Heart left ventricle (tissue), 16 donors: ENCODE results near the gene FKBP1A. TPM values are rescaled to one million over a fixed set of nuclear protein-coding genes. Genes with fewer than 3 reads are reported as not detected.
A peak's percentile ranks its signal among the peaks of the same experiment; 100 is the strongest.

Source experiments
- ATAC-seq, 4 donors: fragments of 200-7000 bp; cut with Tn5 transposase; one replicate each; pipeline ENCODE4 v1.9.1; 2020 to 2022; ENCODE audit warnings: moderate library complexity in 4 of 4, mild to moderate bottlenecking in 3 of 4, moderate number of reproducible peaks in 1 of 4
- DNase-seq, 5 donors: peaks; one replicate each; pipeline ENCODE4 v3.0.0-alpha.2; 2020
- H3K27ac ChIP-seq, 12 donors: fragments of 200-600 bp; sonication (generic) in 4 of 12; one replicate each; pipeline versions ENCODE4 v1.5.0 to v1.8.0; 2016 to 2022; ENCODE audit warnings: mild to moderate bottlenecking in 2 of 12
- H3K27me3 ChIP-seq, 9 donors: fragments of 200-600 bp; sonication (generic) in 2 of 9; one replicate each; pipeline versions ENCODE4 v1.5.1 to v1.8.0; 2016 to 2022; ENCODE audit warnings: mild to moderate bottlenecking in 3 of 9
- H3K36me3 ChIP-seq, 9 donors: fragments of 200-600 bp; sonication (generic) in 2 of 9; one replicate each; pipeline versions ENCODE4 v1.5.0 to v1.8.0; 2018 to 2022; ENCODE audit warnings: mild to moderate bottlenecking in 2 of 9
- H3K4me1 ChIP-seq, 12 donors: fragments of 200-600 bp; sonication (generic) in 4 of 12; one replicate each; pipeline versions ENCODE4 v1.5.0 to v1.8.0; 2016 to 2022; ENCODE audit warnings: mild to moderate bottlenecking in 3 of 12
- H3K4me3 ChIP-seq, 12 donors: fragments of 200-600 bp; sonication (generic) in 4 of 12; one replicate each; pipeline versions ENCODE4 v1.5.0 to v1.8.0; 2017 to 2022; ENCODE audit warnings: mild to moderate bottlenecking in 9 of 12, moderate library complexity in 4 of 12
- H3K9me3 ChIP-seq, 12 donors: fragments of 200-600 bp; sonication (generic) in 4 of 12; one replicate each; pipeline versions ENCODE4 v1.5.0 to v1.8.0; 2016 to 2022; ENCODE audit warnings: mild to moderate bottlenecking in 1 of 12
- CTCF ChIP-seq, 12 donors: fragments of 200-600 bp; sonication (generic) in 4 of 12; IDR thresholded peaks; one replicate each; pipeline versions ENCODE4 v1.5.0 to v1.8.0; 2018 to 2022; ENCODE audit warnings: antibody characterized with exemption in 12 of 12, mild to moderate bottlenecking in 5 of 12
- POLR2A ChIP-seq, 2 donors: fragments of 450-650 bp; IDR thresholded peaks; one replicate each; pipeline ENCODE4 v1.6.1; 2017; ENCODE audit warnings: antibody characterized with exemption in 2 of 2, mild to moderate bottlenecking in 2 of 2, moderate library complexity in 2 of 2
- WGBS, 4 donors: extraction: QIAGEN DNeasy Blood & Tissue Kit in 2 of 4; methylation state at CpG; one replicate each; pipeline versions ENCODE4 v1.1.5 to v1.1.7; 2013 to 2018; 5-methylcytosine and 5-hydroxymethylcytosine counted together
- intact Hi-C, 10 donors: fragments of 100-400 bp; cut with DNase I; formaldehyde crosslinking; loops; one replicate each; pipeline versions ENCODE4 v1.11.1 to v1.14.2; 2022
- polyA plus RNA-seq, 2 donors: library from polyadenylated mRNA; stranded (reverse); fragments of 200-250 nt; gene quantifications; one replicate each; pipeline ENCODE4 v1.2.3, GENCODE V29; 2013
- total RNA-seq, 9 donors: library from RNA; depleted of rRNA in 2 of 9; stranded (reverse); fragments of >200 nt in 2 of 9; fragmentation: NEBNext Ultra II Directional in 3 of 9; extraction: Animal tissue kit (Norgen Biotek cat#: 25700) in 3 of 9; gene quantifications; one replicate each; pipeline versions ENCODE4 v1.1.0 to v1.2.4, GENCODE V29; 2016 to 2023
- donor health status: ischemic (EF 13 %, LVEDD 7.1; RV severe dilation, severe dysfunction).
- donor health status: healthy with polysubstance abuse.
- donor health status: DM: no; HTN: yes; CAD: no.
- donor health status: DM: no; HTN: no; CAD: no.
- donor health status: ischemic (EF 25% LVEDD 6.9; RV normal size, moderate dysfunction).
- donor health status: ischemic (EF 25% LVEDD 5.7; RV mildly dilated, moderate dysfunction).
- donor health status: healthy.
- donor health status: DM: yes; HTN: yes; CAD: no.
- donor health status: ischemic (EF 35%, LVEDD 5.7; RV mildly dilated, moderate dysfunction).
- donor health status: nonischemic (EF 11% LVEDD 7.7; RV severe dilation, severe dysfunction).
- donor health status: DM: yes; HTN: yes; CAD: no.
- donor health status: PGD.
- donor health status: ischemic (EF 29% LVEDD 5.4; RV normal size, mild dysfunction).
- donor health status: nonischemic (EF 23%, LVEDD 6.1; RV moderate dilation, normal function).

The FKBP1A gene
- total and polyA plus RNA-seq, 11 donors, result 71.3 to 401 (median 144) TPM

GRCh38 chr20:1388741-1389483 lies 3.9 kb downstream of the FKBP1A start:
- peak overlapping the region; percentile 20 to 94 (median 88) for H3K27ac ChIP-seq
- TF ChIP-seq CTCF (IDR thresholded peaks at IDR 0.05) (no peak), POLR2A (IDR thresholded peaks at IDR 0.05) (no peak)
- peaks cover 0 to 38% (median 0%) of the 10 kb centered on the region in 9 donors for H3K36me3 ChIP-seq
- no peaks in the 10 kb centered on the region for H3K27me3 ChIP-seq
- WGBS, 4 donors, result 46 to 61% (median 54%) methylated on average over 10 of the region's 10 CpGs
- H3K4me1 ChIP-seq, result peaks cover 6 to 91% (median 55%) of the 10 kb centered on the region in 12 donors
- H3K9me3 ChIP-seq, result no peaks in the 10 kb centered on the region
- no peak for ATAC-seq
- intact Hi-C loops, result no loop called here
- no peak for DNase-seq
- peak overlapping the region in 9 of 12 donors; percentile 13 to 96 (median 40) for H3K4me3 ChIP-seq

- no peak for DNase-seq
- 51 to 70% (median 63%) methylated on average over 6 of the region's 6 CpGs for WGBS, 4 donors
- peaks cover 6 to 91% (median 55%) of the 10 kb centered on the region in 12 donors for H3K4me1 ChIP-seq
Observed at GRCh38 chr20:1388253-1388652, 4.6 kb downstream of the FKBP1A start.

GRCh38 chr20:1386323-1386722 lies 6.5 kb downstream of the FKBP1A start:
- TF ChIP-seq POLR2A (IDR thresholded peaks at IDR 0.05) (no peak), CTCF (IDR thresholded peaks at IDR 0.05) (no peak)
- no peak overlapping the region for H3K4me3 ChIP-seq
- DNase-seq (no peak), ATAC-seq (no peak)
- H3K36me3 ChIP-seq, result peaks cover 0 to 54% (median 0%) of the 10 kb centered on the region in 9 donors
- peaks cover 6 to 100% (median 69%) of the 10 kb centered on the region in 12 donors for H3K4me1 ChIP-seq
- H3K9me3 ChIP-seq, result no peaks in the 10 kb centered on the region
- WGBS, 4 donors, result 82 to 87% (median 84%) methylated on average over 4 of the region's 4 CpGs
- intact Hi-C loops, result no loop called here
- no peak overlapping the region for H3K27ac ChIP-seq
- no peaks in the 10 kb centered on the region for H3K27me3 ChIP-seq

More at GRCh38 chr20:1388253-1388652, 4.6 kb downstream of the FKBP1A start:
- peaks cover 0 to 40% (median 0%) of the 10 kb centered on the region in 9 donors for H3K36me3 ChIP-seq
- H3K27me3 ChIP-seq, result no peaks in the 10 kb centered on the region
- intact Hi-C loops, result no loop called here
- no peak for ATAC-seq
- H3K4me3 ChIP-seq, result peak overlapping the region in 4 of 12 donors; percentile 24 to 86 (median 58)
- peak overlapping the region in 8 of 12 donors; percentile 65 to 94 (median 92) for H3K27ac ChIP-seq
- H3K9me3 ChIP-seq, result no peaks in the 10 kb centered on the region
- no peak for TF ChIP-seq CTCF (IDR thresholded peaks at IDR 0.05)
- no peak for TF ChIP-seq POLR2A (IDR thresholded peaks at IDR 0.05)

- ATAC-seq (no peak), DNase-seq (no peak)
- H3K4me3 ChIP-seq, result no peak overlapping the region
- H3K27ac ChIP-seq, result no peak overlapping the region
- 76 to 84% (median 78%) methylated on average over 5 of the region's 5 CpGs for WGBS, 4 donors
- H3K9me3 ChIP-seq, result no peaks in the 10 kb centered on the region
- intact Hi-C loops, result loop anchor here in 1 of 10 donors (5.0 kb wide), 1 partner anchor 52 kb away; no protein-coding TSS in a partner anchor
- peaks cover 0 to 99% (median 67%) of the 10 kb centered on the region in 12 donors for H3K4me1 ChIP-seq
- H3K27me3 ChIP-seq, result no peaks in the 10 kb centered on the region
- H3K36me3 ChIP-seq, result peaks cover 0 to 39% (median 0%) of the 10 kb centered on the region in 9 donors
- TF ChIP-seq CTCF (IDR thresholded peaks at IDR 0.05), result no peak
- no peak for TF ChIP-seq POLR2A (IDR thresholded peaks at IDR 0.05)
Observed at GRCh38 chr20:1383623-1384404, 9.0 kb downstream of the FKBP1A start.
